Activated CD4-positive, alpha-beta T cell treated with anti-CD3 and anti-CD28 coated beads, Interleukin-2, amount 10 ng/mL, durations not matched to agents 24 days and 14 days (primary cell): ENCODE data around the gene MUC2. TPM values are rescaled to one million over a fixed set of nuclear protein-coding genes. Genes with fewer than 3 reads are reported as not detected.

Source experiments
- DNase-seq: peaks from one replicate; pipeline ENCODE4 v3.0.0; 2022
- H3K27ac Mint-ChIP-seq: one replicate; pipeline ENCODE4 v1.8.0; 2022; ENCODE audit warnings: mild to moderate bottlenecking, mixed read lengths
- H3K27me3 Mint-ChIP-seq: one replicate; pipeline ENCODE4 v1.8.0; 2022; ENCODE audit warnings: mixed read lengths
- H3K36me3 Mint-ChIP-seq: one replicate; pipeline ENCODE4 v1.8.0; 2022; ENCODE audit warnings: low read depth, mild to moderate bottlenecking, mixed read lengths
- H3K4me1 Mint-ChIP-seq: one replicate; pipeline ENCODE4 v1.8.0; 2021; ENCODE audit warnings: mixed read lengths
- H3K4me3 Mint-ChIP-seq: one replicate; pipeline ENCODE4 v1.8.0; 2022; ENCODE audit warnings: mild to moderate bottlenecking, moderate library complexity, mixed read lengths
- H3K9me3 Mint-ChIP-seq: one replicate; pipeline ENCODE4 v1.8.0; 2021; ENCODE audit warnings: mixed read lengths
- intact Hi-C: fragments of 100-400 bp; cut with micrococcal nuclease; formaldehyde crosslinking; loops from one replicate; pipeline ENCODE4 v1.15.1; 2023
- total RNA-seq: library from RNA; stranded (reverse); gene quantifications from 2 replicates; pipeline ENCODE4 v1.2.3, GENCODE V29; 2022

The MUC2 gene
- total RNA-seq, 1 donor from 2014 or later: not detected

DNA sequence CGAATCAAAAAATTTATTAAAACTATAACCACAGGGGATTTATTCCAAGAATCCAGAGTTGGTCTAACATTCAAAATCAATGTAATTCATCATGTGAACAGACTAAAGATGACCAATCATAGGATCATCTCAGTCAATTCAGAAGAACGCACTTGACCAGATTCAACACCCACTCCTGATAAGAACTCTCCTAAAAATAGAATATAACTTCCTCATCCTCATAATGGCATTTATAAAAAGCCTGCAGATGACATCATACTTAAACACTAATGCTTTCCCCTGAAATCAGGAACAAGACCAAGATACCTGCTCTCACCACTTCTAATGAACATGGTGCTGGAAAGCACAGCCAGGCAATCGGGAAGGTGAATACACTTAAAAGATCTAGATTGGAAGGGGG, 10.5 kb upstream of the MUC2 start:
- Mint-ChIP-seq H3K4me1 (no peaks in the 10 kb centered on the region), H3K27ac (no peak overlapping the region), H3K9me3 (peaks cover 9% of the 10 kb centered on the region), H3K36me3 (no peaks in the 10 kb centered on the region), H3K4me3 (no peak overlapping the region), H3K27me3 (peaks cover 17% of the 10 kb centered on the region)
- no peak for DNase-seq
- intact Hi-C loops: no loop called here

DNA sequence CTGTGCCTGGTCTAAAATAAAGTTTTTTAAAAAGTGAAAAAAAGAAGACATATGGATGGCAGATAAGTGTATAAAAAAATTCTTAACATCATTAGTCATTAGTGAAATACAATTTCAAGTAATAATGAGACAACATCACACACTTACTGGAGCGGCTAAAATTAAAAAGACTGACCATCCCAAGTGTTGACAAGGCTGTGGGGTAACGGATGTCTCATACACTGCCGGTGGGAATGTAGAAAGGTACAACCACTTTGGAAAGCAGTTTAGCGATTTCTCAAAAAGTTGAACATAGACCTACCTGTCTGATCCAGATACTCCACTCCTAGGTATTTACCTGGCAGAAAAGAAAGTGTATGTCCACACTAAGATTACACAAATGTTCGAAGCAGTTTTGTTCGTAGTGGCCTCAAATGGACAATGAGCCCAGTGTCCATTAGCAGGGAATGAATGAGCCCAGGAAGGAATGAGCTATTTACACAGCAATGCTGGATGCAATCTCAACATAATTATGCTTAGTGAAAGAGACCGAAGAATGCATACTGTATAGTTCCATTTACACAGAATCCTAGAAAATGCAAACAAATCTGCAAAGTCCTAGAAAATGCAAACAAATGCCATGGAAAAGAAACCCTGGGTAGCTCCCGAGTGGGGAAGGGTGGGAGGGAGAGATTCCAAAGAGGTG, 6.7 kb upstream of the MUC2 start:
- intact Hi-C loops: no loop called here
- Mint-ChIP-seq H3K9me3 (no peaks in the 10 kb centered on the region), H3K27me3 (peaks cover 12% of the 10 kb centered on the region), H3K4me1 (no peaks in the 10 kb centered on the region), H3K4me3 (no peak overlapping the region), H3K27ac (no peak overlapping the region), H3K36me3 (no peaks in the 10 kb centered on the region)
- no peak for DNase-seq

DNA sequence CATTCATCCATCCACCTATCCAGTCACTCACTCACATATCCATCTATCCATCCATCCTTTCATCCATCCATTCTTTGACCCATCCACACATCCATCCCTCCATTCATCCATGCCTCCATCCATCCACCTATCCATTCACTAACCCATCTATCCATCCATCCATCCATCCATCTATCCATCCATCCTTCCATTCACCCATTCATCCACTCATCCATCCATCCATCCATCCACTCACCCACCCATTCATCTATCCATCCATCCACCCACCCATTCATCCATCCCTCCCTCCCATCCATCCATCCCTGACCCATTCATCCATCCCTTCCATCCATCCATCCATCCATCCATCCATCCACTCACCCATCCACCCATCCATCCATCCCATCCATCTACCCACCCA, 4.9 kb upstream of the MUC2 start:
- intact Hi-C loops: no loop called here
- no peaks in the 10 kb centered on the region for H3K36me3 Mint-ChIP-seq
- DNase-seq: no peak
- H3K4me3 Mint-ChIP-seq: no peak overlapping the region
- H3K4me1 Mint-ChIP-seq: no peaks in the 10 kb centered on the region
- no peaks in the 10 kb centered on the region for H3K9me3 Mint-ChIP-seq
- H3K27me3 Mint-ChIP-seq: peaks cover 7% of the 10 kb centered on the region
- no peak overlapping the region for H3K27ac Mint-ChIP-seq

DNA sequence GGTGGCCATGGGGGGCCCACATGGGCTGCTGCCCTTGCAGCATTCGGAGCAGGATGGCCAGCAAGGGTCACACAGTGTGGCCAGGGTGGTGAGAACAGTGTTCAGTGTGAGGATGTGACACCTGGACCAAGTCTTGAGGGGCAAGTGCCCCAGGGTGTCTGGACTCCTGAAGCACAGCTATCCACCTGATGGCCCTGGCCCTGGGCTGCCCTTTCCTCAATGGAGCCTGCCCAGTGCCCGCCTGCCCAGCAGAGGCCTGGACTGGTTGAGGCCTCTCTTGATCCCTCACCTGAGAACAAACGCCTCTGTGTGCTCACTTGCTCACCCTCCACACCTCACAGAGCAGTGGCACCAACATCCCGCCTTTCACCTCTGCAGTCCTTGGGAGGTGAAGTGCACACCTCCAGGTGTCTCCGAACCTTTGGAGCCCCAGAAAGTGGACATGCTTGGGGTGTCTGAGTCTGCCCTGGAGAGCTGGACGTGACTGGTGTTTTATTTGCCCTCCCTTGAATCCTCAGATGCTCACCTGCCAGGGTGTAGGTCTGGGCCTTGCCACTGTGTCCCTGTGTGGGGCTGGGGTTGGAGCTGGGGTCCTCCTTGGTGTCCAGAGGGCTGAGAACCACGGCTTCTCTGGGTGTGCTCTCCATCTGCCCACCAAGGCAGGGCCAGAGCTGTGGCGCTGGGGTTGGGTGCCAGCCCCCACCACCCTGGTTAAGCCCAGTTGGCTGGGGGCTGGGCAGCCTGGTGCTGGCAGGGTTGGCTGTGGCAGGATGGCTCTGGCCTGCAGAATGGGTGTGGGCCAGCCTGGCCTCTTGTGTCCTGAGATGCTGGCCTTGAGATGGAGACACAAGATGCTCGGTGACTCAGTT, 3.8 kb upstream of the MUC2 start:
- H3K27me3 Mint-ChIP-seq: peaks cover 4% of the 10 kb centered on the region
- DNase-seq: no peak
- no peaks in the 10 kb centered on the region for H3K9me3 Mint-ChIP-seq
- intact Hi-C loops: no loop called here
- H3K4me1 Mint-ChIP-seq: no peaks in the 10 kb centered on the region
- H3K36me3 Mint-ChIP-seq: no peaks in the 10 kb centered on the region
- no peak overlapping the region for H3K27ac Mint-ChIP-seq
- H3K4me3 Mint-ChIP-seq: no peak overlapping the region

DNA sequence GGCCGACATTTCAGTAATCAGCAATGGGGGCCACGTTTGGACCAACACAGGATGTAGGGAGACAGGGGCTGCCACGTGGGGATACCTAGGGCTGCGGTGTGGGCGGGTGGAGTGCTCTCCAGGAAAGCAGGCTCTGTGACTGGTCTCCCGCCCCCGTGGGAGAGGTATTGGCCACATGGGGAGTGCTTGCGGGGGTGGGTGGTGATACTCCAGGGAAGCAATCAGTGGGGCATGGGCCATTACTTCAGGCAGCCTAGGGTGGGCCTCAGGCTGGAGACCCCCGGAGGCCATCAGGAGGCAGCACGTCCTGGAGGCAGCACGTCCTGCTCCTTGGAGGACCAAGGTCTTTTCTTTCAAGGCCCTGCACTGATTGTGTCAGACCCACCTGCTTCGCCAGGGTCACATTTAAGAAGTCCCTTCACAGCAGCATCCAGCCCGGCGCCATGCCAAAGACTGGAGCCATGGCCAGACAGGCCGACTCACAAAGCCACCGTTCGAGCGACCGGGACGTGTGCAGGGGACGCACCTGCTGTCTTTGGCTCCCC, 3.0 kb upstream of the MUC2 start:
- no peaks in the 10 kb centered on the region for H3K9me3 Mint-ChIP-seq
- H3K4me3 Mint-ChIP-seq: no peak overlapping the region
- H3K27me3 Mint-ChIP-seq: peaks cover 2% of the 10 kb centered on the region
- H3K36me3 Mint-ChIP-seq: no peaks in the 10 kb centered on the region
- H3K27ac Mint-ChIP-seq: no peak overlapping the region
- DNase-seq: no peak
- H3K4me1 Mint-ChIP-seq: no peaks in the 10 kb centered on the region
- intact Hi-C loops: no loop called here

DNA sequence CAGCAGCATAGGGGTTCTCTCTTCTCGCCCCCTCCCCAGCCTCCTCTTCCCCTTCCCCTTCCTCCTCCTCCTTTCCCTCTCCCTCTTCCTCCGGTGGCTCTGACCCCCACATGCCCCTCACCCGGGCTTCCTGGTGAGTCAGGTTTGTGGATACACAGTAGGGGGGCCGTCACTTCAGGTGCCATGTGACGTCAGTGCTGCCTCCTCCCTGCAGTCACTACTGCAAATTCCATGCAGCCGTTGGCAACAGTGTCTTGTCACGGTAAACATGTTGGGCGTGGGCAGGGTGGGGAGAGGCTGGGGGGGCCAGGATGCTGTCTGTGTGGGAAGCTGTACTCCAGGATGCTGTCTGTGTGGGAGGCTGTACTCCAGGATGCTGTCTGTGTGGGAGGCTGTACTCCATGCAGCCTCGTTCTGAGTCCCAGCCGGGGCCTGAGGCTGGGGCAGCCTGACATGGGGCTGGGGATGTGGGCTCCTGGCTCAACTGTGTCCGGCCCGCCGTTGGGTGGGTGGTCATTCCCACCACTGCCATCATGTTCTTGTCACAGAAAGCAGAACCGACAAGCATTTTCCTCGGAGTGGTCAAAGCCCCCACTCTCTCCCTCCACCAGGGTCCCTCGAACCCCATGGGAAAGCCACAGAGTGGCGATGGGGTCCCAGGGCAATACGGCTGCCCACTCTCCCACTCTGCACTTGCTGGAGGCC, 2.4 kb upstream of the MUC2 start:
- H3K27me3 Mint-ChIP-seq: peaks cover 2% of the 10 kb centered on the region
- intact Hi-C loops: no loop called here
- no peak overlapping the region for H3K27ac Mint-ChIP-seq
- no peak overlapping the region for H3K4me3 Mint-ChIP-seq
- H3K4me1 Mint-ChIP-seq: no peaks in the 10 kb centered on the region
- no peak for DNase-seq
- H3K9me3 Mint-ChIP-seq: no peaks in the 10 kb centered on the region
- H3K36me3 Mint-ChIP-seq: no peaks in the 10 kb centered on the region

DNA sequence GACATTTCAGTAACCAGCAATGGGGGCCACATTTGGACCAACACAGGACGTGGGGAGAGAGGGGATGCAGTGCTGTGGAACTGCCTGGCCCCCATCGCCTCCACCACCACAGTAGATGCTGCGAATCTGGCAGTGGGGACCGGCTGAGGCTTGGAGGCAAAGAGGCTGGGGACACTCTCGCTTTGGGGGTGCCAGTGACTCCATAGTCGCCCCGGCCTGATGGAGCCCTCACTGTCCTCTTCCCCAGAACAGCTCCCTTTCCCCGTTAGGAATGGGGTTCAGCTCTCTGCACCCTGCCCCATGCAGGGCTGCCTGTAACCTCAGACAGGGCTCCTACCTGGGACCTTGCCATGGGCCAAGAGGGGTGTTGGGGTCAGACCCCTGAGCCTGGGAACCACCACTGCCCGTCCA, 1.8 kb upstream of the MUC2 start:
- Mint-ChIP-seq H3K4me1 (no peaks in the 10 kb centered on the region), H3K4me3 (no peak overlapping the region), H3K27me3 (peaks cover 2% of the 10 kb centered on the region), H3K36me3 (no peaks in the 10 kb centered on the region), H3K9me3 (no peaks in the 10 kb centered on the region), H3K27ac (no peak overlapping the region)
- DNase-seq: no peak
- intact Hi-C loops: no loop called here

DNA sequence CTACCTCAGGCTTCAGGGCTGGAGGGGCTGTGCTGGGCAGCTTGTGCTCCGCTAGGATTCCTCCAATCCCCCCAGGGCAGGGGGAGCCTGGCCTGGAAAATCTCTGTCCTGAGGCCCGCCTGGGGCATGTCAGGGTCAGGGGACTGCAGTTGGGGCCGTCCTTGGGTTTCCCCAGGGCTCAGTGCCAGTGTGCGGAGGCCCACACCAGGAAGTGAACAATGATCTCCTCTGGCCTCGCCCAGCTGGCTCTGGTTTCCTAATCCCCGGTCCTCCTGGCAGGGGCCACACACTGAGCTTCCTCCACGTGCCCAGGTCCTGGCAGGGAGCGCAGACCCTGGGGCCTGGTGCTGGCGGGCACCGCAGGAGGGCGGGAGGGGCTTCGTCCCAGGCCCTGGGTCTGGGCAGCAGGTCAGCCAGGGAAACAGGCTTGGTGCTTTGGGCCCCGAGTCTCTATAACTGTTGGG, 1.4 kb upstream of the MUC2 start:
- no peaks in the 10 kb centered on the region for H3K27me3 Mint-ChIP-seq
- no peaks in the 10 kb centered on the region for H3K9me3 Mint-ChIP-seq
- DNase-seq: no peak
- H3K4me1 Mint-ChIP-seq: no peaks in the 10 kb centered on the region
- no peak overlapping the region for H3K4me3 Mint-ChIP-seq
- no peak overlapping the region for H3K27ac Mint-ChIP-seq
- no peaks in the 10 kb centered on the region for H3K36me3 Mint-ChIP-seq
- intact Hi-C loops: no loop called here

DNA sequence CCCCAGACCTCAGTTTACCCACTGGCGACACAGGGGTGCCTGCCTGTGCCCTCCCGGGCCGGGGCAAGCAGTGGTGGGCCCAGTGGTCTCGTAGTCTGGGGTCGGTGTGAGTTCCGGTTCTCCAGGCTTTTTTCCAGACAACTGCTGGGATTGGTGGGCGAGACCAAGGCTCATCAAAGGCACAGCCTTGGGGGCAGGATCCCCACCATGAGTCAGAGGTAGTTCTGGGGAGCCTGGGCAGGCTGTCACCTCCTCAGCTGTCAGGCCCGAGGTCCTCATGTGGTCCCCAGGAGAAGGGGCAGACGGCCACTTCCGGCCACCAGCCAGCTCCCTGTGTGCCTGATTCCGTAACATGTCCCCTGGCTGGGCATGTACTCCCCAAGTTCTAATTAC, 827 bp upstream of the MUC2 start:
- H3K4me3 Mint-ChIP-seq: no peak overlapping the region
- no peaks in the 10 kb centered on the region for H3K4me1 Mint-ChIP-seq
- H3K27ac Mint-ChIP-seq: no peak overlapping the region
- no peak for DNase-seq
- intact Hi-C loops: no loop called here
- no peaks in the 10 kb centered on the region for H3K36me3 Mint-ChIP-seq
- no peaks in the 10 kb centered on the region for H3K9me3 Mint-ChIP-seq
- H3K27me3 Mint-ChIP-seq: no peaks in the 10 kb centered on the region

DNA sequence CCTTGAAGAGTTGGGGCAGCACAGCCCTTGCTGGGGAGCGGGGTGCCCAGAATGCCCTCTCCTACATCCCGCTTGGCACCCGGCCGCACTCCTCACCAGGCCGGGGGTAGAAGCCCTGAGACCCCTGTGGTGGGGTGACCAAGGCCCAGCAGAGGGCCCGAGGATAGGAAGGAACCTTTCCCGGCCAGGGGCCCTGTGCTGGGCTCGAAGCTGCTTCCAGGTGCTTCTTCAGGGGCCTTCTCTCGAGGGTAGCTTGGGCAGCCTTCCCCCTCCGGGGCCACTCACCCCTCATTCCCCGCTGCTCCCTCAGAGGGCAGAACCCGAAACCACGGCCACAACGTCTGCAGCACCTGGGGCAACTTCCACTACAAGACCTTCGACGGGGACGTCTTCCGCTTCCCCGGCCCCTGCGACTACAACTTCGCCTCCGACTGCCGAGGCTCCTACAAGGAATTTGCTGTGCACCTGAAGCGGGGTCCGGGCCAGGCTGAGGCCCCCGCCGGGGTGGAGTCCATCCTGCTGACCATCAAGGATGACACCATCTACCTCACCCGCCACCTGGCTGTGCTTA, 752 bp downstream of the MUC2 start:
- no peak overlapping the region for H3K4me3 Mint-ChIP-seq
- intact Hi-C loops: no loop called here
- no peak for DNase-seq
- H3K27me3 Mint-ChIP-seq: no peaks in the 10 kb centered on the region
- no peaks in the 10 kb centered on the region for H3K9me3 Mint-ChIP-seq
- no peak overlapping the region for H3K27ac Mint-ChIP-seq
- no peaks in the 10 kb centered on the region for H3K4me1 Mint-ChIP-seq
- no peaks in the 10 kb centered on the region for H3K36me3 Mint-ChIP-seq

DNA sequence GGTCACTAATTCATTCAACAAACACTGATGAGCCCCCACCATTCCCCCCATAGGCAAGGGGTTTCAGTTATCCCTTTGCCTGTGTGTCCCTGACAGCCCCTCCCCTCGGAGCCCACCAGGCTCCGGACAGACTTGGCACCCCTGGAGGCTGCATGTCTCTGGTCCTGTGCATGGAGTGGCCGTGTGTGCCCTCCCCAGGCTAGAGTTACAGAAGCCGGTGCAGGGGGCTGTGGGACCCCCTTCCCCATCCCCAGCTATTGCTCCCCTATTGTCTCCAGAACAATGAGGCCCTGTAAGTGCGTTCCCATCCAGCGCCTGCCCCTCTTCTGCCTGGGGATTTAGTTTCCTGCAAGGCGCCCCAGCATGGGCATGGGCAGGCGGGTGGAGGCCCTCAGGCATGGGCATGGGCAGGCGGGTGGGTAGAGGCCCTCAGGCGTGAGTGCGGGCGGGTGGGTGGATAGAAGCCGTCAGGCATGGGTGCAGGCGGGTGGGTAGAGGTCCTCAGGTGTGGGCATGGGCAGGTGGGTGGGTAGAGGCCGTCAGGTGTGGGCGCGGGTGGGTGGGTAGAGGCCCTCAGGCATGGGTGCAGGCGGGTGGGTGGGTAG, 1.5 kb downstream of the MUC2 start:
- no peak for DNase-seq
- no peaks in the 10 kb centered on the region for H3K27me3 Mint-ChIP-seq
- intact Hi-C loops: no loop called here
- no peaks in the 10 kb centered on the region for H3K36me3 Mint-ChIP-seq
- H3K4me1 Mint-ChIP-seq: no peaks in the 10 kb centered on the region
- no peak overlapping the region for H3K4me3 Mint-ChIP-seq
- H3K9me3 Mint-ChIP-seq: no peaks in the 10 kb centered on the region
- H3K27ac Mint-ChIP-seq: no peak overlapping the region

DNA sequence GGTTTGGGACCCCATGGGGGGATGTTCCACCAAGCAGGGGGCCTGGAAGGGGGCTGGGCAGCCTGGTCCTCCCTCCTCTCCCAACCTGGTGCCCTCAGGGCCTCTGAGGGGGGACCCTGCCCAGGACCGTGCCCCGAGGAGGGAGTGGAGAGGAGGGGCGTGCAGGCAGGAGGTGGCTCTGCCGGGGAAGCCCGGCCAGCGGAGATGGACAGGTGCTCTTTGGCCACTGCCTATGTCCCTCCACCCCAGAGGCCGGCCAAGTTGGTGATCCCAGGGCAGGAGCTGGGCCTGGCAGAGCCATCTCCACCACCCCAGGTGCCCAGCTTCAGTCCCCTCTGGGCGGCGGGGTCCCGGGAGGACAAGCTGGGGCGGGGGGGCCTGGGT, 2.4 kb downstream of the MUC2 start:
- H3K4me3 Mint-ChIP-seq: no peak overlapping the region
- no peaks in the 10 kb centered on the region for H3K9me3 Mint-ChIP-seq
- no peak for DNase-seq
- H3K4me1 Mint-ChIP-seq: no peaks in the 10 kb centered on the region
- intact Hi-C loops: no loop called here
- H3K27ac Mint-ChIP-seq: no peak overlapping the region
- H3K36me3 Mint-ChIP-seq: no peaks in the 10 kb centered on the region
- no peaks in the 10 kb centered on the region for H3K27me3 Mint-ChIP-seq

DNA sequence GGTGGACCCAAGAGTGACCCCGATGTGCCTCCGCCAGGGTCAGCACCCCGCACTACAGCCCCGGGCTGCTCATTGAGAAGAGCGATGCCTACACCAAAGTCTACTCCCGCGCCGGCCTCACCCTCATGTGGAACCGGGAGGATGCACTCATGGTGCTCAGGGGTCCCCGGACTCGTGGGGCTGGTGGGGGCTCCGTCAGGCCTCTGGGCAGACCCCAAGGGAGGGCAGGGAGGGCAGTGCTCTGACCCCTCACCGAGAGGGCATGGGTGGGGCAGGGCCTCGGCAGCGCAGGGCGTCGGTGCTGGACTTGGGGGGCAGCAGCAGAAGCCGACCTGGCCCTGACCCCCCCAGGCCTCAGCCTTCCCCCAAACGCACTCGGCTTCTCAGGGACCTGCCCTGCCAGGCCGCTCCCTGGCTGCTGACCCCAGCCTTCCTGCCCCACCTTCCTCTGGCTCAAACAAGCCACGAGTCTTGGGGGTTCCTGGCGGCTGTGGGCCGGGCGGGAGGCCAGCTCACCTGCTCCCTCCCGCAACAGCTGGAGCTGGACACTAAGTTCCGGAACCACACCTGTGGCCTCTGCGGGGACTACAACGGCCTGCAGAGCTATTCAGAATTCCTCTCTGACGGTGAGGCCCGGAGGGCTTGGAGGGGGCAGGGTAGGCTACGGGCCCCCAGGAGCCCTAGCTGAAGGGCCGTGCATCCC, 2.9 kb downstream of the MUC2 start:
- H3K27ac Mint-ChIP-seq: no peak overlapping the region
- H3K9me3 Mint-ChIP-seq: no peaks in the 10 kb centered on the region
- intact Hi-C loops: no loop called here
- no peaks in the 10 kb centered on the region for H3K27me3 Mint-ChIP-seq
- no peak overlapping the region for H3K4me3 Mint-ChIP-seq
- DNase-seq: no peak
- H3K36me3 Mint-ChIP-seq: no peaks in the 10 kb centered on the region
- no peaks in the 10 kb centered on the region for H3K4me1 Mint-ChIP-seq
